ENCODE data around the gene ATAT1. TPM values are rescaled to one million over a fixed set of nuclear protein-coding genes. Genes with fewer than 3 reads are reported as not detected.

The ATAT1 gene
- total and polyA plus RNA-seq, 2 of the 13 experiments (the other 11 are each of a cell fraction or from before 2014, with no cell fraction given), result 9.2 to 23.6 TPM

- TF ChIP-seq ZNF609 (CRISPR knock-in tag; IDR thresholded peaks at IDR 0.05; ENCODE audit: borderline replicate concordance) (no peak), ZFP37 (CRISPR knock-in tag; IDR thresholded peaks at IDR 0.05; ENCODE audit: borderline replicate concordance) (no peak), IKZF5 (CRISPR knock-in tag; IDR thresholded peaks at IDR 0.05) (no peak), TBX2 (CRISPR knock-in tag; IDR thresholded peaks at IDR 0.05; ENCODE audit: borderline replicate concordance) (no peak), MYC (CRISPR knock-in tag; IDR thresholded peaks at IDR 0.05; ENCODE audit: borderline replicate concordance) (no peak), MTA1 (CRISPR knock-in tag; IDR thresholded peaks at IDR 0.05; ENCODE audit: borderline replicate concordance) (no peak), SAP130 (CRISPR knock-in tag; IDR thresholded peaks at IDR 0.05; ENCODE audit: low read depth) (0 out of 2 replicates have a peak, but pooled peaks have one; percentile 3), ZNF230 (CRISPR knock-in tag; IDR thresholded peaks at IDR 0.05) (no peak), ZNF331 (CRISPR knock-in tag; IDR thresholded peaks at IDR 0.05) (no peak), ZNF549 (CRISPR knock-in tag; IDR thresholded peaks at IDR 0.05) (no peak), HDAC6 (IDR thresholded peaks at IDR 0.05; ENCODE audit: low read depth, low read length) (no peak), SKIL (CRISPR knock-in tag; IDR thresholded peaks at IDR 0.05; ENCODE audit: borderline replicate concordance) (no peak), ZNF770 (CRISPR knock-in tag; IDR thresholded peaks at IDR 0.05) (no peak)
- TF ChIP-seq, protein P1, sequence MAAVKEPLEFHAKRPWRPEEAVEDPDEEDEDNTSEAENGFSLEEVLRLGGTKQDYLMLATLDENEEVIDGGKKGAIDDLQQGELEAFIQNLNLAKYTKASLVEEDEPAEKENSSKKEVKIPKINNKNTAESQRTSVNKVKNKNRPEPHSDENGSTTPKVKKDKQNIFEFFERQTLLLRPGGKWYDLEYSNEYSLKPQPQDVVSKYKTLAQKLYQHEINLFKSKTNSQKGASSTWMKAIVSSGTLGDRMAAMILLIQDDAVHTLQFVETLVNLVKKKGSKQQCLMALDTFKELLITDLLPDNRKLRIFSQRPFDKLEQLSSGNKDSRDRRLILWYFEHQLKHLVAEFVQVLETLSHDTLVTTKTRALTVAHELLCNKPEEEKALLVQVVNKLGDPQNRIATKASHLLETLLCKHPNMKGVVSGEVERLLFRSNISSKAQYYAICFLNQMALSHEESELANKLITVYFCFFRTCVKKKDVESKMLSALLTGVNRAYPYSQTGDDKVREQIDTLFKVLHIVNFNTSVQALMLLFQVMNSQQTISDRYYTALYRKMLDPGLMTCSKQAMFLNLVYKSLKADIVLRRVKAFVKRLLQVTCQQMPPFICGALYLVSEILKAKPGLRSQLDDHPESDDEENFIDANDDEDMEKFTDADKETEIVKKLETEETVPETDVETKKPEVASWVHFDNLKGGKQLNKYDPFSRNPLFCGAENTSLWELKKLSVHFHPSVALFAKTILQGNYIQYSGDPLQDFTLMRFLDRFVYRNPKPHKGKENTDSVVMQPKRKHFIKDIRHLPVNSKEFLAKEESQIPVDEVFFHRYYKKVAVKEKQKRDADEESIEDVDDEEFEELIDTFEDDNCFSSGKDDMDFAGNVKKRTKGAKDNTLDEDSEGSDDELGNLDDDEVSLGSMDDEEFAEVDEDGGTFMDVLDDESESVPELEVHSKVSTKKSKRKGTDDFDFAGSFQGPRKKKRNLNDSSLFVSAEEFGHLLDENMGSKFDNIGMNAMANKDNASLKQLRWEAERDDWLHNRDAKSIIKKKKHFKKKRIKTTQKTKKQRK (IDR thresholded peaks at IDR 0.05; ENCODE audit: low read length), result no peak
Observed at GRCh38 chr6:30614044-30614842, 12.4 kb upstream of the ATAT1 start (continued).
